ENCODE measurements around the gene UNC93A.

Gene UNC93A

GRCh38 chr6:167293088-167293589 is 2.0 kb downstream of the UNC93A start:
- no peak for DNase-seq (ENCODE audit: low spot score)

- no peak for DNase-seq (ENCODE audit: low spot score)
Measured at GRCh38 chr6:167293590-167294091, 2.5 kb downstream of the UNC93A start.

- DNase-seq (ENCODE audit: low spot score), result no peak
Measured at GRCh38 chr6:167294241-167294640, 3.1 kb downstream of the UNC93A start.

DNA sequence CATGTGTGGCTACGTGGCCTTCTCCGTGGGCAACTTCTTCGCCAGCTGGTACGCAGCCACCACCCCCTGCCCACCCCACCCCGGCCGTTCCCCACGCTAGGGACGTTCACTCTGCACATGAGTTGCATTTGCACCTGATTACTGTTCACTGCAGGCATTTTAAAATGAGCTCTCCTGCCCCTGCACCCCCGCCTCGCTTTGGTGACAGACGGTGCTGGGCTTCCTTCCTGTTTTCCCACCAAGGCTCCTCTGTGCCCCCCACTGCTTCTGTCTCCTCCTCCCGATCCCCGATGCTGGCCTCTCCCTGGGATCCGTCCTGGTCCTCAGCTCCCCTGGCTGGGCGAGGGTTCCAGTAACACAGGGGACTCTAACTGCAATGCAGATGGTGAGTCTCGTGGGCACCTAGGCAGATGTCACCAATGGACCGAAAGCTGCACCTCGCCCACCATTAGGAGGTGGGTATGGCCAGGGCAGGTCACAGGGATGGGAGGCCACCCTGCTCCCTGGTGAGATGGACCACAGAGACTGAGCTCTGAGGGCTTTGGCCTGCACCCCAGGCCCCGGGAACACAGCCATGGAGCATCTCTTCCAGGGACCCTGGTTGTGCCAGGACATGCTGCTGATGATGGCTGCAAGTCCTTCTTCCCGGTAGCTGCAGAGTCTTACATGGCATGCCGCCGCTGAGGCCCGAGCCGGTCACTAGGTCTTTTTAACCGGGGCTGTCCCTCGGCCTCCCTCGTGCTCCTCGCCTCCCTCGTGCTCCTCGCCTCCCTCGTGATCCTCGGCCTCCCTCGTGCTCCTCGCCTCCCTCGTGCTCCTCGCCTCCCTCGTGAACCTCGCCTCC is 3.8 kb downstream of the UNC93A start:
- DNase-seq (ENCODE audit: low spot score), result no peak

GRCh38 chr6:167295495-167296292 is 4.6 kb downstream of the UNC93A start:
- DNase-seq (ENCODE audit: low spot score), result no peak

DNA sequence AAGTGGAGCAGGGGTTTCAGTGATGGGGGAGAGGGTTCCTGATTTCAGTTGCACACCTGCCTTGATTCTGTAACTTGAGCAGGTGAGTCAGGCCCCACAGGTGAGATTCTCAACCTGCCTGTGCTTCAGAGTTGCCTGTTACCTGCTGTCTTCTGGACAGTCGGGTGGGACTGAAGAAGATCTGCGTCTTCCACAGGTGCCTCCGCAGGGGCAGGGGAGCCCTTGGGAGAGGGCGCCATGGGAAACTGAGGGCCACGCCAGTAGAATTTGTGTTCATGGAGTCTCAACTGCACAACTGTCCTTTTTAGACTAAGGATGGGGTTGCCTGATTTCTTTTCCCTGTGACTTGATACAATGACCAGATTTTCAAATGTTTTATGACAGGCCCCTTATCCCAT is 5.2 kb downstream of the UNC93A start:
- no peak for DNase-seq (ENCODE audit: low spot score)

DNA sequence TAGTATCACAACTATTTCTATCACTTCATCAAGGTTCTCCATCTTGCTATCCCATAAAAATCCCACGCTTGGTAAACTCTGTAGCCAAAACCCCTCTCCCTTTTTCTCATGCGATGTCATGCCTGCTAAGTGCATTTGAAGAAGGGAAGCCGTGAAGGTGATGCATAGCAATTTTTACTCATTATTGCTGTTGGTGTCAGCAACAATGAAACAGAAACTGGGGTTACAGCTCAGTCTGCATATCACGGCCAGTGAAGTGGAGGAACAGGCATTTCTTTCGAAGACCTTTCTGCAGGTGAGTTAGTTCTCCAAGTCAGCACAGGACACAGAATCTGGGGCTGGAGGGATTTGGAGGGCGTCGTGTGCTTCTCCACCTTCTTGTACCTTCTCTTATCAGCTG is 5.8 kb downstream of the UNC93A start:
- DNase-seq (ENCODE audit: low spot score), result no peak

DNA sequence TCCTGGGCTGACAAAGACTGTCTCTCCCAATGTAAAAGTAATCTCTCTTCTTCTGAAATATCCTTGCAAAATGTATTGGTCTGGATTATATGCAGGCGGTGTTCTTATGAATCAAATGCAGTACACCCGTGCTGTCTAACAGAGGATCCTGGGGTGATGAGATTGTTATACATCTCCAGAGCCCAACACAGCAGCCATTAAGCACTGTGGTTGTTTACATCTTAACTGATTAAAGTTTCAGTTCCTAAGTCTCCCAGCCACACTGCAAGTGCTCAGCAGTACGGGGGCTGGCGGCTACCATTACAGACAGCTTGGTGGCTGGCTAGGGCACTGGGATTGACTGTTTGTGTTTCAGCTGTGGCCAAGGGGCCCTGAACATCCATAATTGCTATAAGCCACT is 7.0 kb downstream of the UNC93A start:
- no peak for DNase-seq (ENCODE audit: low spot score)

DNA sequence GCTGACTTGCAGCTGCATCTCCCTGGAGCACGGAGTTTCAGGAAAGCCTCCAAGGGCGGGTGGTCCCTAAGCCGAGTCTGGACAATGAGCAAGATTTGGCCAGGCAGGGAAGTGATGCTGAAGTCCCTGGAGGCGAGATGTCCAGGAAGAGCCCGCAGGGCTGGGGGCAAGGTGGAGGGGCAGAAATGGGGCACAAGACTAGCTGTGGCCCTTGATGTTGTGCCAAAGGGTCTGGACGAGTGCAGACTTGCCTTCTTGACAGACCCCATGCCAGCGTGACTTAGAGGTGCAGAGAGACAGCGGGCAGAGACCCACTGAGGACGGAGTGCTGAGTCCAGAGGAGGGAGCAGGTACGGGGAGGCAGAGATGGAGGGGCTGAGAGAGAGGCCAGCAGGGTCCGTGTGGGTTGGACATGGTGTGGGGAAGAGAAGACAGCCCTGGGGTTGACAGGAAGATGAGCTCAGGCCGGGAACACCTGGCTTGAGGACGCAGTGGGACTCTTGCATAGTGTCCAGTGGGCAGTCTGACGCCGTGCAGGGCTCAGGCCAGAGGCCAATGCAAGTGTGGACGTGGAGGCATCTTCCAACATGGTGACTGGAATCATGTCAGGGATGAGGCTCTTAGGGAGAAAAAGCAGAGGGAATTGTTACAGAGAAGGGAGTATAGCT is 8.7 kb downstream of the UNC93A start:
- DNase-seq (ENCODE audit: low spot score), result no peak

DNA sequence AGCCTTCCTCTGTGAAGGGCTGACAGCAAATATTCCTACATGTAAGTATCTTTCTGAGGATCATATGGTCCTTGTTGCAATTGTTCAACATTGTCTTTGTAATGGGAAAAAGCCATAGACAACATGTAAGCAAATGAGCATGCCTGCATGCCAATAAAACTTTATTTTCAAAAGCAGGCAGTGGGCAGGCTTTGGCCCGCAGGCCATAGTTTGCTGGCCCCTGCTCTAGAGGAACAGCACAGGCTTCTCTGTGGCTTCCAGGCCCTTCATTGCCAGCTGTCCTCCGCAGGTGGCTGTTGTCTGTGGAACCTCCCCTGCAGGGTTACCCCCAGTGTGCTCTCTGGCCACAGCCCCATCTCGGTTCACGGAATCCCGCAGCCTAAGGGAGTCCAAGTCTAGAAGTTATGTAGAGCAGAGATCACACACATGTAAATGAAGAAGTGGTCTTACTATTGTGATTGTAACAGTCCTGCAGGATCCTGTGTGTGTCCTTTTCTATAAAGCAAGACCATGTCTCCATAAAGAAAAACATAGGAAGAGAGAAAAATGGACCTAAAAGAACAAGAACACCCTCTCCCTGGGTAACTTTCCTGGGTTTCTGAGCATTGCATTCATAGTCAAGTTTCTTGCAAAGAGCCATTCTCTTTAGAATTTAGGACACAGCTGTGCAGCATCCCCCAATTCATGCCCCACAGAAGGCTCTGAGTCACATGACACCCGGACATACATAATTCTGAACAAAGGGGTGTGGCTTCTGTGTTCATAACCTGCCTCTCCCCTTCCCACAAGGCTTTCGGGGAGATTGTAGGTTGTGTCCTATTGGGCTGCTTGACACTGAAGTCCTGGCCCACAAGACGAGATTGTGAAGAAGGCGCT is 10.0 kb downstream of the UNC93A start:
- DNase-seq (ENCODE audit: low spot score), result no peak

DNA sequence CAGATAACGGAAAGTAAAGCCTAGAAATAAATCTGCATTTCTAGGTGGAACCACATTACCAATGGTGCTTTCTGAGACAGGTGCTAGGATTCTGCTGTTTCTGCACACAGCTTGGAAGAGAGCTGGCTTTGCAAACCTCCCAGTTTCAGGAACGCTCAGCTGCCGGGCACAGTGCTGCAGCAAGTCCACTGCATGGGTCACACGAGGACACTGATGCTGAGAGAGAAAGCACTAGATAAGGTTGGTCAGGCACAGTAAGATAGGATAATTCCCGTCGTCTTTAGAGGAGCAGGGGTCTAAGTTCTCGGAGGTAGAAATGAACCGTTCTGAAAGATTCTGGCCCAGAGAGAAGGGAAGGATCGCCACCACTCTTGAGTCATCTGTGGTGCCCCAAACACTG is 11.0 kb downstream of the UNC93A start:
- no peak for DNase-seq (ENCODE audit: low spot score)

GRCh38 chr6:167302796-167303195 is 11.7 kb downstream of the UNC93A start:
- no peak for DNase-seq (ENCODE audit: low spot score)

GRCh38 chr6:167303675-167304625 is 12.8 kb downstream of the UNC93A start:
- no peak for DNase-seq (ENCODE audit: low spot score)

GRCh38 chr6:167304912-167305311 is 13.8 kb downstream of the UNC93A start:
- no peak for DNase-seq (ENCODE audit: low spot score)

- DNase-seq (ENCODE audit: low spot score), result no peak
Measured at GRCh38 chr6:167305796-167306195, 14.7 kb downstream of the UNC93A start.

GRCh38 chr6:167306401-167306998 is 15.4 kb downstream of the UNC93A start:
- no peak for DNase-seq (ENCODE audit: low spot score)

DNA sequence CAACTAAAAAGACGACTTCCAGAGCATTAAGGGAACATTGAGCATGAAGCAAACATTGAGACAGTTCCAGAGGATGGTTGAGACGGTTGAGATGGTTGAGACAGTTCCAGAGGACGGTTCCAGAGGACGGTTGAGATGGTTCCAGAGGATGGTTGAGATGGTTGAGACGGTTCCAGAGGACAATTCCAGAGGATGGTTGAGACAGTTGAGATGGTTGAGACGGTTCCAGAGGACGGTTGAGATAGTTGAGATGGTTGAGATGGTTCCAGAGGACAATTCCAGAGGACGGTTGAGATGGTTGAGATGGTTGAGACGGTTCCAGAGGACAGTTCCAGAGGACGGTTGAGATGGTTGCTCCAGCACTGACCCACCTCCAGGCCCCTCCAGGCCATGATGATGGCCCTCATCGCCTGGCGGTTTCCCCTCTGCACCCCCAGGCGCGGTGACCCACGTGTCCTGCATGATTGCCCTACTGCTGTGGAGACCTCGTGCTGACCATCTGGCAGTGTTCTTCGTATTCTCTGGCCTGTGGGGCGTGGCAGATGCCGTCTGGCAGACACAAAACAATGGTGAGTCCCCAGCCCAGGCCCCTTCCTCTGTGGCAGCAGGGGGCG is 16.3 kb downstream of the UNC93A start:
- no peak for DNase-seq (ENCODE audit: low spot score)

GRCh38 chr6:167308207-167308606 is 17.1 kb downstream of the UNC93A start:
- no peak for DNase-seq (ENCODE audit: low spot score)

All from AG20443 (cell line).